HG03442 (cell line): Measurements from ENCODE around the gene THAP7.
"Not testable (repeated sequence)": the region's sequence is repeated elsewhere in the genome, so short reads cannot be mapped to it uniquely, and the experiment has no call there.

Source experiments
- ATAC-seq: cut with Tn5 transposase; IDR thresholded peaks from one replicate; pipeline ENCODE4 v1.9.1; 2021; ENCODE audit warnings: mild to moderate bottlenecking, moderate library complexity; ENCODE audit not compliant: unreplicated experiment

THAP7 gene

GRCh38 chr22:21013657-21014201 lies 11.8 kb upstream of the THAP7 start:
- ATAC-seq = no peak

DNA sequence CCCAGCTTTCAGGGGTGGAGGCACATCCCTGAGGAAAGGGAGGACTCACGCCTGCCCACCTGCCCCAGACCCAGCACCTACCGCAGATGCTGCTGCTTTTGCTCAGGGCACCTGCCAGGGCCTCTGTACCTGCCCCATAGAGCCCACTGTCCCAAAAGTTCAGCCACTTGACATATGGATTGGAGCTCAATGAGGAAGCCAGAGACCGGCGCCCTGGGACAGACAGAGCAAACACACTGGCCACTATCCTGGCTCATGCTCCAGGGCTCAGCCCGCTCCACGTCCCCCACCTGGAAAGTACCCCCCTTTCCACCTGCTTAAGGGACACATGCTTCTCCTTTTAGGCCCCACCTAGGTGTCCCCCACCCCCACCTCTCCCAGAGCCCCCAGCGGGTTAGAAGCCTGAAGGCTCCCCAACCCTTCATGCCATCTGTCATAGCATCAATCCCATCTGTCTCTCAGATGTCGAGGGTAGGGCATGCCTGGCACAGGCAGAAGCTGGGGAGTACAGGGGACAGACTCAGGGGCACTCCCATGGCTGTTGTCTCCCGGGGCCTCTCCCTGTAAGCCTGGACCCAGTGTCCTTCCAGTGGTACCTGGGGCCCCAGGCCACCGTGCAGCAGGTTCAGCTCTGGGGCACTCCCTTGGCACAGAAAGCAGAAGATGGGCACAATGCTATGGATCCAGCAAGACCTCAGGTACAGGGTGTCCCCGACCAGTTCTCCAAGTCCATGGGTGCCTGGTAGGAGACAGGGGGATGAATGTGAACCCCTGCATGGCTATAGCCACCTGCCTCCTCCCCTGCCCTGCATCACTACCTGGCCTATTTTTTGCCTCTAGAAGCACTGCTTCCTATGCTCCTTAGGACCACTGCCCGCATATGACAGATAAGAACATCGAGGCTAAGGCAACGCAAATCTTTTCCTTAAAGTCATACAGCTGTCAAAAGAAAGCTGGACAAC lies 10.8 kb upstream of the THAP7 start:
- no peak for ATAC-seq

- no peak for ATAC-seq
Observed at GRCh38 chr22:21010426-21011113, 8.7 kb upstream of the THAP7 start.

DNA sequence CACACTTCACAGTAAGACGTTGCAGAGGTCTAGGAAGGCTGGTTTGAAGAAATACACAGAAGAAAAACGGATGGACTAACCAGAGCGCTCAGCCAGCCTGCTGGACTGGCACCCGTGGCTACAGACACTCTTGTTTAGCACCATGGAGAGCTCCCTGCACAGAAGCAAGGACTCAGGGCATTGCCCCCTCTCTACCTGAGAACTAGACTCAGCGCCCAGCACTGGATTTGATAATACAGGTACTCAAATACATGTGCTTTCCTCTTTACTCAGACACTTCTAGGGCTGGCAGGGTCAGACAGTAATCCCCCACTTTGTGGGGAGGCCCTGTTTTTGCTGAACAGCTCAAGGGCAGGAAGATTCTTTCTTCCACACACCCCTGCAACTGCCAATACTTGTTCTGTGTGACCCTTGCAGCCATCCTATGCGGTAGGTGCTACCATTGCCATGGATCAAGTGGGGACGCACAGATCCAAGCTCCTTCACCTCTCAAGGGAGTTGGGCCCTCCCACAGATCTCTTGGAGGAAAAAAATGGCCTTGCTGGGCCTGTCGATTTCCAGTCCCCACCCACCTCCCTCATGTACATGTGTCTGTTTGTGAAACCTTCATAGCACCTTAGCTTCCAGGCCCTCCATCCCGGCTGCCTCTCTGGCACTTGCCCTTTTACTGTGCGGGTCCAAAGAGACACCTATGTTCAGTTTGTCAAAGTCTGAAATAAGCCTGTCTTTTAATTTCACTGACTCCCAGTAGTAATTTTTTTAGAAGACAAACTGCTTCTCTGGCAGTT lies 7.9 kb upstream of the THAP7 start:
- ATAC-seq = no peak

DNA sequence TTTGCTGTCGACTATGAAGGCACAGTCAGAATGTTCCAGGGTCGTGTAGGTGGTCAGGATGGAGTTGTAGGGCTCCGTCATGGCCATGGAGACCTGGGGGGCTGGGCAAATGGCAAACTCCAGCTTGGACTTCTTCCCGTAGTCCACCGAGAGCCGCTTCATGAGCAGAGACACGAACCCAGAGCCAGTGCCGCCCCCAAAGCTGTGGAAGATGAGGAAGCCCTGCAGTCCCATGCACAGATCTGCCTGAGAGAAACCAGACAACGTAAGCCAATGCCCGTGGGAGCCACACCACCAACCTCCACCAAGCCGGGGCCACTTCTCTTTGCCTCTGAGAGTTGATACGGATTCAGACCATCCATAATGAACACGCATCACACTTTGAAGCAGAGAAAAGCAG lies 7.3 kb upstream of the THAP7 start:
- not testable (repeated sequence) for ATAC-seq

GRCh38 chr22:21003782-21004181 lies 1.9 kb upstream of the THAP7 start:
- no peak for ATAC-seq

GRCh38 chr22:21000987-21001600 lies 824 bp downstream of the THAP7 start:
- peak; percentile 6 for ATAC-seq

GRCh38 chr22:21000207-21000986 lies 1.5 kb downstream of the THAP7 start:
- ATAC-seq = no peak

DNA sequence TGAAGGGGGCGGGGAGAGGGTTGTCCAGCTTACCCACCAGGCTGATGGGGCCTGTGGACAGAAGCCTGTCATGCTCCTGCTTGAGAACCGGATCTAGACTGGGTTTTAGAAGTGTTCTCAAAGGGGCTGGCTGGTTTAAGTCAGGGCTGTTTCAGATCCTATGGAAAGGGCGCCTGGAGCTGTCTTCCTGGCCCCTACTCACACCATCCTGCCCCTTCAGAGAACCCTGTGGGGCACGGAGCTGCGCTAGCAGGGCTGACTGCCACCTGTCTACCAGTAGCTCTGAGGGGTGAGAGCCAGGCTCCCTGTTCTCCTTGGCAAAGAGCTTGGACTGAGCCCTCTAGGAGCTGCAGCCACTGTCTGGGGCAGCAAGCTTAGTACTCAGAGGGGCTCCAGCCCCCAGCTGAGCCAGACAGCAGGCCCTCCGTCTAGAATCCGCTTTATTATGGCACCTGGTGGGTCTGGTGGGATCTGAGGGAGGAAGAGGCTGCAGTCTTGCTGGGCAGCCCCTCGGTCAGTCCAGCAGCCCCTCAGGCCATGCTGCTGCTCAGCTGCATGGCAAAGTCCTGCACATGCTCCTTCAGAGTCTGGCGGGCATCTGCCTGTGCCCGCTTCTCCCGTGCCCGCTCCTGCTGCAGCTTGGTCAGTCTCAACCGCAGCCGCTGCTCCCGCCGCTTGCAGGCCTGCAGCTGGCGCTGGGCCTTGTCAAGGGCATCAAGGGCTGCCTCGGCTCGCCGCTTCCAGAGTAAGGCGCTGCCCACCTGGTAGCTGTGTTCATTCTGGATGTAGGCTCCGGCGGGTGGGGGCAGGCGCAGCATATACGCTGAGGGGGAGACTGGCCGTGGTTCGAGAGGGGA lies 2.3 kb downstream of the THAP7 start:
- no peak for ATAC-seq

DNA sequence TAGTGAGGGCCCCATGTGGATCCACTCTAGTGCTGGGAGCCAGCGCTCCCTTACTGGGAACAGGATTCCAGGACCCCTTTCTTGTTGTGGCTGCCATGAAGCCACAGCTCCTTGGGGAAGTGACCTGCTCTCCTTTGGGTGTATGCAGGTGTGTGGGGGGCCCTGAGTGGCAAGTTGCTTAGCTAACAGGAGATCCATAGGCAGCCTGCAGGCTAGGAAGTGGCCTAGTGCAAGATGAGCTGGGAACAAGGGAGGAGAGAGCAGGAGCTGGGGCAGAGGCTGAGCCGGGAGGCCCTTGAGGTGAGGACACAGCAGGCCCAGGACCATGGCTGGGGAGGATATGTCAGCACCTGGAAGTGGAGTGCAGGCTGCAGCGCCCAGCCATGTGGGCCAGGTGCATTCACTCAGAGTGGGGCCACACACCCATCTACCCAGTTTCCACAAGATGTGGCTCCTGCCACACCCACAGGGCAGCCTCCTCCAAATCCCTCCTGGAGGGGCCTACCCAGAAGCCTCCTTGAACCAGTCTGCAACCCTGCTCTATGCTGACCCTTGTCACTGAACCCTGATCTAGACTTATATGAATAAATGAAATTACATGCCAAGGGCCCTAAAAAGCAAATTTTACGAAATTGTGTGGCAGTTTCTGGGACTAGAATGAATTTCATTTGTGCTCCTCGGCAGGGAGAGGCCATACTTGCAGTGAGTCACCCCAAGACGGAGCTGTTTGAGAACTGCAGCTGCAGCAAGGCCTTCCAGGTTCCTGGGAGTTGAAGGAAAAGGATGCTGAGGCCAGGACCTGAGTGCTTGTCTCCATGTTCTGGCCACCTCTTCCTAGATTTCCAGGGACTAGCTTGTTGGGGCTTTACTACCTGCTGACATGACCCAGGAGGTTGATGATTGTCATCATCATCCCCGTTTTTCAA lies 3.2 kb downstream of the THAP7 start:
- ATAC-seq = no peak

GRCh38 chr22:20997536-20998257 lies 4.2 kb downstream of the THAP7 start:
- no peak for ATAC-seq

GRCh38 chr22:20996598-20997535 lies 5.1 kb downstream of the THAP7 start:
- ATAC-seq = no peak

DNA sequence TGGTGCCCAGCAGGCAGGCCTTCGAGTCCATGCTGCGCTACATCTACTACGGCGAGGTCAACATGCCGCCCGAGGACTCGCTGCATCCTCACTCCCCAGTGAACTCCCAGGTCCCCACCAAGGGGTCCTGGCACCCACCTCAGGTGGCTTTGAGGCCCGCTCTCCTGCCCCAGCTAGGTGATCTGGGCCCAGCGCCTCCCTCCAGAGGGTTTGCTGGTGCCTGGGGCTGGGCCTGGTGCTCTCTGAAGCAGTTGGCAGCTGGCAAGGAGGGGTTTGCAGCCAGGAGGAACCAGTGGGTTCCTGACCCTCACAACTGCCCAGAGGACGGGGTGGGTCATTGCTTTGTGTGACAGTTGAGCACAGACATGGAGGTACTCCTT lies 5.9 kb downstream of the THAP7 start:
- ATAC-seq = no peak

DNA sequence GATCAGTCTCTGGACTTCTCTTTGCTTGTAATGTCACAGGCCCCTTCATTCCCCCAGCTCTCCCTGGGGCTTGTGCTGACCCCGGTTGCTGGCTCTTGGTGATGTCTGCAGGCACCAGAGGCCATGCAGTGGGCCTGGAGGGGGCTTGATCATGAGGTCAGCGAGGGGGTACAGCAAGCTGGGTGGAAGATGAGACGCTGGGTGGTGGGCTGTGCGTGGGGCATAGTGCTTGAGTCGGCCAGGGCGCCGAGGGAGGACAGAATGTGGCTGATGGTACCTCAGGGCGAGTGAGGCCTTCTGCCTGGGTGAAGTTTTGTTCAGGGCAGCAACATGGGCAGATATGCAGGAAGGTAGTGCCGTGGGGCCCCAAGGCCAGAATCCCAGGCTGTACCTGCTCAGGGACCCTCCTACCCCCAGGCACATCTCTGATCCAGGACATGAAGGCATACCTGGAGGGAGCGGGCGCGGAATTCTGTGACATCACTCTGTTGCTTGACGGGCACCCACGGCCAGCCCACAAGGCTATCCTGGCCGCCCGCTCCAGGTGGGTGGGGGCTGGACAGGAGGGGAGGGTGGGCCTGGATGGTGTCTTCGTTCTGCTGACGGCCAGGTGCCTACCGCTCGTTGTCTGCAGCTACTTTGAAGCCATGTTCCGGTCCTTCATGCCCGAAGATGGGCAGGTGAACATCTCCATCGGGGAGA lies 6.4 kb downstream of the THAP7 start:
- ATAC-seq = no peak

GRCh38 chr22:20994902-20995241 lies 7.0 kb downstream of the THAP7 start:
- no peak for ATAC-seq
